Pancreas (tissue), 10 donors: ENCODE data around the gene ZC3H10. TPM values are rescaled to one million over a fixed set of nuclear protein-coding genes. Genes with fewer than 3 reads are reported as not detected.
"Not testable (repeated sequence)": the region's sequence is repeated elsewhere in the genome, so short reads cannot be mapped to it uniquely, and the experiment has no call there.

Source experiments
- ATAC-seq, 4 donors: fragments of 200-7000 bp; cut with Tn5 transposase; one replicate each; pipeline versions ENCODE4 v1.8.0 to v1.9.1; 2020; ENCODE audit warnings: mild to moderate bottlenecking in 4 of 4, moderate library complexity in 4 of 4
- DNase-seq, 6 donors: peaks; one replicate each; pipeline ENCODE4 v3.0.0-alpha.2; 2020
- FAIRE-seq: peaks from 2 replicates; lab custom pipeline; 2012; peaks lifted over from hg19 to GRCh38; lab: Jason Lieb, UNC
- H3K27ac ChIP-seq, 4 donors: fragments of 200-600 bp; sonication (generic); 1 replicate in 3 of 4; 2 replicates in 1 of 4; pipeline versions ENCODE4 v1.5.0 to v1.8.0; 2020
- H3K27me3 ChIP-seq, 4 donors: fragments of 200-600 bp; one replicate each; pipeline ENCODE4 v1.8.0; 2021
- H3K36me3 ChIP-seq, 3 donors: fragments of 200-600 bp; sonication (generic) in 1 of 3; one replicate each; pipeline versions ENCODE4 v1.5.0 to v1.8.0; 2020 to 2021
- H3K4me1 ChIP-seq, 3 donors: fragments of 200-600 bp; one replicate each; pipeline ENCODE4 v1.8.0; 2021
- H3K4me3 ChIP-seq, 4 donors: fragments of 200-600 bp; sonication (generic) in 2 of 4; one replicate each; pipeline versions ENCODE4 v1.5.0 to v1.8.0; 2020 to 2021
- H3K9me3 ChIP-seq, 4 donors: fragments of 200-600 bp; one replicate each; pipeline ENCODE4 v1.8.0; 2021
- WGBS, 2 donors: extraction: QIAGEN DNeasy Blood & Tissue Kit; methylation state at CpG; one replicate each; pipeline ENCODE4 v1.1.7; 2013; 5-methylcytosine and 5-hydroxymethylcytosine counted together
- intact Hi-C, 3 donors: fragments of 100-400 bp; cut with DNase I; formaldehyde crosslinking; loops; one replicate each; pipeline versions ENCODE4 v1.11.1 to v1.14.2; 2022
- polyA plus RNA-seq, 2 donors: library from polyadenylated mRNA; stranded (reverse); fragments of 200-250 nt; gene quantifications; one replicate each; pipeline ENCODE4 v1.2.3, GENCODE V29; 2013
- total RNA-seq, 6 donors: library from RNA; stranded (reverse); fragmentation: NEBNext Ultra II Directional in 4 of 6; extraction: Animal tissue kit (Norgen Biotek cat#: 25700) in 4 of 6; gene quantifications; one replicate each; pipeline versions ENCODE4 v1.2.1 to v1.2.4, GENCODE V29; 2021 to 2023
- TF ChIP-seq, protein P1 (sequence below), 4 donors: fragments of 200-600 bp; sonication (generic) in 3 of 4; IDR thresholded peaks; one replicate each; pipeline versions ENCODE4 v1.5.0 to v1.8.0; 2021; ENCODE audit warnings: antibody characterized with exemption in 4 of 4
- donor health status: healthy with polysubstance abuse.
- donor health status: DM: no; HTN: no; CAD: no; lungs with moderate emphysema.
- donor health status: DM: no; HTN: no; CAD: no.
- donor health status: control.
- donor health status: control.
- donor health status: Bipolar disorder and iron deficiency.
- donor health status: DM: yes; HTN: yes; CAD: no.
- donor health status: DM: no; HTN: no; CAD: no.
- donor health status: DM: no; HTN: no; CAD: no.
- donor health status: DM: yes; HTN: yes; CAD: no.

Gene ZC3H10
- total and polyA plus RNA-seq, 8 donors: 1.9 to 4.1 (median 3.1) TPM

DNA sequence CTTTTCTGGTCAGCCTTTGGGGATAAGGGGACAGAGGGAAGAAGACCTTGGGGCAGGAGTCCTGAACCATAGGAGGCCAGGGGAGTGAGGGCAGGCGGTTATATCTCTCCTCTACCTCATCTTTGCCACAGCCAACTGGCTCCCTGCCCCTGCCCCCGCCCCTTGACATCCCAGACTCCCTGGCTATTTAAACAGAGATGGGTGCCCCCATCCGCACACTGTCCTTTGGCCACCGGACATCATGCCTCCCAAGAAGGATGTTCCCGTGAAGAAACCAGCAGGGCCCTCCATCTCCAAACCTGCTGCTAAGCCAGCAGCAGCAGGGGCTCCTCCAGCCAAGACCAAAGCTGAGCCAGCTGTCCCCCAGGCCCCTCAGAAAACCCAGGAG is 35.6 kb downstream of the ZC3H10 start:
- 77 to 87% methylated on average over 5 of the region's 5 CpGs for WGBS, 2 donors
- intact Hi-C loops: no loop called here
- H3K27me3 ChIP-seq: no peaks in the 10 kb centered on the region
- H3K4me3 ChIP-seq: no peak overlapping the region
- FAIRE-seq (no peak), ATAC-seq (no peak), DNase-seq (no peak)
- H3K4me1 ChIP-seq: peaks cover 5 to 15% (median 8%) of the 10 kb centered on the region in 3 donors
- H3K36me3 ChIP-seq: no peaks in the 10 kb centered on the region
- no peak overlapping the region for H3K27ac ChIP-seq
- H3K9me3 ChIP-seq: no peaks in the 10 kb centered on the region
- TF ChIP-seq, protein P1, sequence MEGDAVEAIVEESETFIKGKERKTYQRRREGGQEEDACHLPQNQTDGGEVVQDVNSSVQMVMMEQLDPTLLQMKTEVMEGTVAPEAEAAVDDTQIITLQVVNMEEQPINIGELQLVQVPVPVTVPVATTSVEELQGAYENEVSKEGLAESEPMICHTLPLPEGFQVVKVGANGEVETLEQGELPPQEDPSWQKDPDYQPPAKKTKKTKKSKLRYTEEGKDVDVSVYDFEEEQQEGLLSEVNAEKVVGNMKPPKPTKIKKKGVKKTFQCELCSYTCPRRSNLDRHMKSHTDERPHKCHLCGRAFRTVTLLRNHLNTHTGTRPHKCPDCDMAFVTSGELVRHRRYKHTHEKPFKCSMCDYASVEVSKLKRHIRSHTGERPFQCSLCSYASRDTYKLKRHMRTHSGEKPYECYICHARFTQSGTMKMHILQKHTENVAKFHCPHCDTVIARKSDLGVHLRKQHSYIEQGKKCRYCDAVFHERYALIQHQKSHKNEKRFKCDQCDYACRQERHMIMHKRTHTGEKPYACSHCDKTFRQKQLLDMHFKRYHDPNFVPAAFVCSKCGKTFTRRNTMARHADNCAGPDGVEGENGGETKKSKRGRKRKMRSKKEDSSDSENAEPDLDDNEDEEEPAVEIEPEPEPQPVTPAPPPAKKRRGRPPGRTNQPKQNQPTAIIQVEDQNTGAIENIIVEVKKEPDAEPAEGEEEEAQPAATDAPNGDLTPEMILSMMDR (IDR thresholded peaks at IDR 0.05): no peak

DNA sequence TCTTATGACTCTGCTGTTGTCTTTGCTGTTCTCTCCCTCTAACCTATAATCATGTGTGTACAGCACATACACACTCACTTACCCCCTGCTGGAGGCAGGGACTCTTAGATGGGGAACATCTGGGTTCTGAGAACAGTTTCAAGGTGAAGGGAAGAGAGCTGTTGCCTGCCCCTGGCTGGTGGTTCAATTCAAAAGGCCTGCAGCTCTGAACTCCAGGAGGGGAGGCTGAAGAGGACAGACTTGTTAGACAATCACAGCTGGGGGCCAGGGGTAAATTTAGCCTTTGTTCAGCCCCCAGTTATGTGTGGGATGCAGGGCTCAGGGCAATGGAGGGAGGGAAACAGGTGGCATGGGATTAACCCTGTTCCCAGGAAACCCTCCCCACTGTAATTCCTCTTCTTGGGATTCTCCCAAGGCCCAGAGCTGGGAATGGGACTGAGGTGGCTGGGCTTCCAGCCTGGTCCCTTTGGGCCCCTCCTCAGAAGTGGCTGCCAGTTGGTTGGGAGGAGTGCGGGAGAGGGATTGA is 36.2 kb downstream of the ZC3H10 start:
- TF ChIP-seq, protein P1 (IDR thresholded peaks at IDR 0.05): no peak
- H3K27ac ChIP-seq: no peak overlapping the region

DNA sequence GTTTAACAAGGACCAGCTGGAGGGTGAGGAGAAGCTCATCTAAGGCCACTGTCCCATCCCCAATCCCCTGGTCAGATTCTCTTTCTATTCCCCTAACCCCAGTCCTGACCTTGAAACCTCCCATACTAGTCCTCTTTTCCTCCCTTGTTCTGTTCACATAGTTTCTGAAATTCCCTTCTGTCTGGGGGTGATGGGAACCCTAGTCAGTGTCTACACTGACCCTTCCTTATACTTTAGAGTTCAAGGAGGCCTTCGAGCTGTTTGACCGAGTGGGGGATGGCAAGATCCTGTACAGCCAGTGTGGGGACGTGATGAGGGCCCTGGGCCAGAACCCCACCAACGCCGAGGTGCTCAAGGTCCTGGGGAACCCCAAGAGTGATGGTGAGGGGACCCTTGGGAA is 36.8 kb downstream of the ZC3H10 start:
- intact Hi-C loops: no loop called here
- H3K27me3 ChIP-seq: no peaks in the 10 kb centered on the region
- no peak overlapping the region for H3K27ac ChIP-seq
- TF ChIP-seq, protein P1 (IDR thresholded peaks at IDR 0.05): no peak
- no peaks in the 10 kb centered on the region for H3K9me3 ChIP-seq
- no peak overlapping the region for H3K4me3 ChIP-seq
- H3K36me3 ChIP-seq: no peaks in the 10 kb centered on the region
- WGBS, 2 donors: 86 to 89% methylated on average over 5 of the region's 5 CpGs
- peaks cover 5 to 18% (median 8%) of the 10 kb centered on the region in 3 donors for H3K4me1 ChIP-seq
- DNase-seq (no peak), FAIRE-seq (no peak), ATAC-seq (no peak)

More for the DNA sequence above, 36.2 kb downstream of the ZC3H10 start:
- H3K4me1 ChIP-seq: peaks cover 5 to 15% (median 8%) of the 10 kb centered on the region in 3 donors
- no peaks in the 10 kb centered on the region for H3K36me3 ChIP-seq
- no peak overlapping the region for H3K4me3 ChIP-seq
- DNase-seq (no peak), ATAC-seq (no peak), FAIRE-seq (no peak)
- H3K27me3 ChIP-seq: no peaks in the 10 kb centered on the region
- intact Hi-C loops: no loop called here
- H3K9me3 ChIP-seq: no peaks in the 10 kb centered on the region
- WGBS, 2 donors: 96 to 100% methylated on average over 1 of the region's 1 CpG

DNA sequence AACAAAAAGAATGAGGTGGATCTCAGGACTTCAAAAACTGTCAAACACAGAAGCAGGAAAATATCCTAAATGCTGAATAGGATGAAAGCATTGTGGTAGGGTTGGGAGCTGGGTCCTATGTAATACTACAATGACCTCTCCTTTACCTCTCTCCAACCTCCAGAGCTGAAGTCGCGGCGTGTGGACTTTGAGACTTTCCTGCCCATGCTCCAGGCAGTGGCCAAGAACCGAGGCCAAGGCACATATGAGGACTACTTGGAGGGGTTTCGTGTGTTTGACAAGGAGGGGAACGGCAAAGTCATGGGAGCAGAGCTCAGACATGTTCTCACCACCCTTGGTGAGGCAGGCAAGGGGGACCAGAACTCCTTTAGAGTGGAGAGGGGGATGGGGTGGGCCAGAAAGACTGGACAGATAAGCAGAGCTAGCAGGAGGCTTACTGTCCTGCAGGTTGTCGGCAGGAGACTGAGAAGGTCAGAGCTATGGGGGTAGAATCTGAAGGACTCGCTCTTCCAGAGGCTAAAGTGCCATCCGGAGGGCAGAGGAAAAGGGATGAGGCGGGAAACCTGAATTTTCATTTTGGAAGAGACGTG is 37.3 kb downstream of the ZC3H10 start:
- Histone ChIP-seq H3K27me3 (no peaks in the 10 kb centered on the region), H3K4me1 (peaks cover 5 to 24% (median 11%) of the 10 kb centered on the region in 3 donors), H3K4me3 (no peak overlapping the region), H3K9me3 (no peaks in the 10 kb centered on the region), H3K36me3 (peaks cover 0 to 5% (median 2%) of the 10 kb centered on the region in 3 donors), H3K27ac (no peak overlapping the region)
- no peak for DNase-seq
- WGBS, 2 donors: 62% methylated on average over 11 of the region's 11 CpGs
- no peak for FAIRE-seq
- intact Hi-C loops: no loop called here
- ATAC-seq: no peak
- TF ChIP-seq, protein P1 (IDR thresholded peaks at IDR 0.05): no peak

DNA sequence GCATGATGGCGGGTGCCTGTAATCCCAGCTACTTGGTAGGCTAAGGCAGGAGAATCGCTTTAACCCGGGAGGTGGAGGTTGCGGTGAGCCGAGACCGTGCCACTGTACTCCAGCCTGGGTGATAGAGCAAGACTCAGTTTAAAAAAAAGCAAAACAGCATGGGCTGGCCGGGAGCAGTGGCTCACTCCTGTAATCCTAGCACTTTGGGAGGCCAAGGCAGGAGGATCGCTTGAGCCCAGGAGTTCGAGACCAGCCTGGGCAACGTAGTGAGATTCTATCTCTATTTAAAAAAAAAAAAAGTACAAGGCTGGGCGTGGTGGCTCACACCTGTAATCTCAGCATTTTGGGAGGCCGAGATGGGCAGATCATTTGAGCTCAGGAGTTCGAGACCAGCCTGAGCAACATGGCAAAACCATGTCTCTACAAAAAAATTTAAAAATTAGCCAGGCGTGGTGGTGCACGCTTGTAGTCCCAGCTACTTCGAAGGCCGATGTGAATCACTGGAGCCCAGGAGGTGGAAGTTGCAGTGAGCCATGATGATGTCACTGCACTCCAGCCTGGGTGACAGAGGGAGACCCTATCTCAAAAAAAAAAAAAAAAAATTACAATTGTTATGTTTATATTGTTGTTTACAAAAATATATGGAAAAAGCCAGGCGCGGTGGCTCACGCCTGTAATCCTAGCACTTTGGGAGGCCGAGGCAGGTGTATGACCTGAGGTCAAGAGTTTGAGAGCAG is 38.6 kb downstream of the ZC3H10 start:
- ATAC-seq, FAIRE-seq, H3K27me3 ChIP-seq, DNase-seq, intact Hi-C loops, H3K9me3 ChIP-seq: not testable (repeated sequence)
- Histone ChIP-seq H3K27ac (peak overlapping the region; percentile 67 to 96 (median 91)), H3K4me1 (peaks cover 13 to 27% (median 15%) of the 10 kb centered on the region in 3 donors), H3K36me3 (peaks cover 0 to 18% (median 14%) of the 10 kb centered on the region in 3 donors), H3K4me3 (peak overlapping the region; percentile 33 to 86 (median 61))
- 90 to 93% methylated on average over 21 of the region's 21 CpGs for WGBS, 2 donors
